SK-N-SH (cell line): Measurements from ENCODE around the gene TMED1.

Experiments
- CTCF ChIP-seq: fragments of 200-600 bp; sonication (generic); IDR thresholded peaks from 2 replicates; pipeline ENCODE4 v1.6.1; 2017; ENCODE audit warnings: antibody characterized with exemption, mild to moderate bottlenecking, moderate library complexity
- EZH2phosphoT487 ChIP-seq: fragments of 200-600 bp; sonication (generic); IDR thresholded peaks from 2 replicates; pipeline ENCODE4 v1.6.1; 2017; ENCODE audit warnings: low read depth, mixed run types, mild to moderate bottlenecking, antibody characterized with exemption, moderate library complexity, borderline replicate concordance
- FOXM1 ChIP-seq: IDR thresholded peaks from 2 replicates; pipeline ENCODE4 v1.4.0; 2012; ENCODE audit warnings: low read depth, mild to moderate bottlenecking
- POLR2AphosphoS5 ChIP-seq: IDR thresholded peaks from 2 replicates; pipeline ENCODE4 v1.6.1; 2012; ENCODE audit warnings: low read depth, low read length
- SIN3A ChIP-seq: IDR thresholded peaks from 2 replicates; pipeline ENCODE4 v1.6.1; 2012; ENCODE audit warnings: low read depth, mild to moderate bottlenecking, low read length, moderate library complexity, borderline replicate concordance
- SMC3 ChIP-seq: IDR thresholded peaks from 2 replicates; pipeline ENCODE4 v1.6.1; 2012; ENCODE audit warnings: low read depth, low read length, improper control_type of control experiment
- TEAD4 ChIP-seq: IDR thresholded peaks from 2 replicates; pipeline ENCODE4 v1.4.0; 2012; ENCODE audit warnings: mild to moderate bottlenecking, borderline replicate concordance; ENCODE audit not compliant: insufficient read depth
- ZBTB33 ChIP-seq: IDR thresholded peaks from 2 replicates; pipeline ENCODE4 v1.4.0; 2012; ENCODE audit warnings: low read depth, borderline replicate concordance
- TF ChIP-seq, protein P1 (sequence below): IDR thresholded peaks from 2 replicates; pipeline ENCODE4 v1.6.1; 2012; ENCODE audit warnings: mild to moderate bottlenecking, low read depth, low read length, moderate library complexity
- TF ChIP-seq, protein P2 (sequence below): fragments of 150-350 bp; IDR thresholded peaks from 2 replicates; pipeline ENCODE4 v1.6.1; 2016; ENCODE audit warnings: mild to moderate bottlenecking, low read depth, low read length

DNA sequence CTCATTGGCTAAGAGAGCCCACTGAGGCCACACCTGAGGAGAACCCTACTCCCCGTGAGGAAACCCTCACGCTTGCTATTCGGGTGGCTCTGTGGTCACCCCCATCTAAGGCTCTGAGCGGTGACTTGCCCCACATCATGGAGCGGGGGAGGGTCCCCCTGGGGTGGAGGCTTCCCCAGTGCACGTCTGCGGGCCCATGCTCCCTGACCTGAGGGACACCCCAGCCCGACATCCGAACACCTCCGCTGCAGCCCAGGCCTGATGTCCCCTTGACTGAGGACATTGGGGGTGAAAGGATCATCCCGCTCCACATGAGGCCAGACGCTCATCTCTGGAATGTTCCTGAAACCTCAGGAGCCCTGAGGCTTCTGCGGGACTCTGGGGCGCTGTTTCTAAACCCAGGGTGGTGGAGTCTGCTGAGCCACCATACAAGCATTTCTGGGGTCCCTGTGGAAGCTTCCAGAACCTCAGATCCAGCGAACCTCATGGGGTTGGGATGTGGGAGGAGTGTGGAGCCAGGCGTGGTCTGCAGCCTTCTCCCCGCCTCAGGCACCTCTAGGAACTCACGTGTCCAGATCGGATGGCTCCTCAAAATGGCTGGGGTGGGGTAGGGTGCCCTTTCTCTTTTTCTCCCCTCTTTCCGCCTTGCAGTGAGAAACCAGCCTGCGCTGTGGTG is 19.9 kb downstream of the TMED1 start:
- no peak for TF ChIP-seq EZH2phosphoT487
- TF ChIP-seq TEAD4 = no peak
- TF ChIP-seq FOXM1 = no peak
- TF ChIP-seq, protein P1, sequence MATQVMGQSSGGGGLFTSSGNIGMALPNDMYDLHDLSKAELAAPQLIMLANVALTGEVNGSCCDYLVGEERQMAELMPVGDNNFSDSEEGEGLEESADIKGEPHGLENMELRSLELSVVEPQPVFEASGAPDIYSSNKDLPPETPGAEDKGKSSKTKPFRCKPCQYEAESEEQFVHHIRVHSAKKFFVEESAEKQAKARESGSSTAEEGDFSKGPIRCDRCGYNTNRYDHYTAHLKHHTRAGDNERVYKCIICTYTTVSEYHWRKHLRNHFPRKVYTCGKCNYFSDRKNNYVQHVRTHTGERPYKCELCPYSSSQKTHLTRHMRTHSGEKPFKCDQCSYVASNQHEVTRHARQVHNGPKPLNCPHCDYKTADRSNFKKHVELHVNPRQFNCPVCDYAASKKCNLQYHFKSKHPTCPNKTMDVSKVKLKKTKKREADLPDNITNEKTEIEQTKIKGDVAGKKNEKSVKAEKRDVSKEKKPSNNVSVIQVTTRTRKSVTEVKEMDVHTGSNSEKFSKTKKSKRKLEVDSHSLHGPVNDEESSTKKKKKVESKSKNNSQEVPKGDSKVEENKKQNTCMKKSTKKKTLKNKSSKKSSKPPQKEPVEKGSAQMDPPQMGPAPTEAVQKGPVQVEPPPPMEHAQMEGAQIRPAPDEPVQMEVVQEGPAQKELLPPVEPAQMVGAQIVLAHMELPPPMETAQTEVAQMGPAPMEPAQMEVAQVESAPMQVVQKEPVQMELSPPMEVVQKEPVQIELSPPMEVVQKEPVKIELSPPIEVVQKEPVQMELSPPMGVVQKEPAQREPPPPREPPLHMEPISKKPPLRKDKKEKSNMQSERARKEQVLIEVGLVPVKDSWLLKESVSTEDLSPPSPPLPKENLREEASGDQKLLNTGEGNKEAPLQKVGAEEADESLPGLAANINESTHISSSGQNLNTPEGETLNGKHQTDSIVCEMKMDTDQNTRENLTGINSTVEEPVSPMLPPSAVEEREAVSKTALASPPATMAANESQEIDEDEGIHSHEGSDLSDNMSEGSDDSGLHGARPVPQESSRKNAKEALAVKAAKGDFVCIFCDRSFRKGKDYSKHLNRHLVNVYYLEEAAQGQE = no peak
- TF ChIP-seq, protein P2, sequence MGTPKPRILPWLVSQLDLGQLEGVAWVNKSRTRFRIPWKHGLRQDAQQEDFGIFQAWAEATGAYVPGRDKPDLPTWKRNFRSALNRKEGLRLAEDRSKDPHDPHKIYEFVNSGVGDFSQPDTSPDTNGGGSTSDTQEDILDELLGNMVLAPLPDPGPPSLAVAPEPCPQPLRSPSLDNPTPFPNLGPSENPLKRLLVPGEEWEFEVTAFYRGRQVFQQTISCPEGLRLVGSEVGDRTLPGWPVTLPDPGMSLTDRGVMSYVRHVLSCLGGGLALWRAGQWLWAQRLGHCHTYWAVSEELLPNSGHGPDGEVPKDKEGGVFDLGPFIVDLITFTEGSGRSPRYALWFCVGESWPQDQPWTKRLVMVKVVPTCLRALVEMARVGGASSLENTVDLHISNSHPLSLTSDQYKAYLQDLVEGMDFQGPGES = no peak
- no peak for TF ChIP-seq ZBTB33
- no peak for TF ChIP-seq POLR2AphosphoS5
- TF ChIP-seq CTCF = no peak
- no peak for TF ChIP-seq SIN3A
- no peak for TF ChIP-seq SMC3
